HL-60 (cell line): ENCODE data around the gene SIX1.

Experiments
- CTCF ChIP-seq: IDR thresholded peaks from one replicate; pipeline ENCODE4 v1.5.1; 2011; ENCODE audit warnings: low read length, control low read depth, inconsistent platforms; ENCODE audit not compliant: insufficient read depth
- GABPA ChIP-seq: IDR thresholded peaks from 2 replicates; pipeline ENCODE4 v1.6.1; 2012; ENCODE audit warnings: low read depth
- POLR2AphosphoS5 ChIP-seq: IDR thresholded peaks from 2 replicates; pipeline ENCODE4 v1.6.1; 2012; ENCODE audit warnings: low read depth
- REST ChIP-seq: IDR thresholded peaks from 2 replicates; pipeline ENCODE4 v1.6.1; 2012; ENCODE audit warnings: low read depth; ENCODE audit not compliant: insufficient replicate concordance
- SPI1 ChIP-seq: IDR thresholded peaks from 2 replicates; pipeline ENCODE4 v1.6.1; 2012; ENCODE audit warnings: low read depth, mild to moderate bottlenecking, borderline replicate concordance

GRCh38 chr14:60650373-60650961, 1.2 kb upstream of the SIX1 start:
- TF ChIP-seq CTCF (no peak), POLR2AphosphoS5 (no peak), SPI1 (no peak), REST (no peak), GABPA (no peak)
